Measurements from ENCODE around the gene SCN8A. TPM values are rescaled to one million over a fixed set of nuclear protein-coding genes. Genes with fewer than 3 reads are reported as not detected.

The SCN8A gene
- total and polyA plus RNA-seq, 9 donors: 0.21 to 2.9 (median 1.5) TPM

DNA sequence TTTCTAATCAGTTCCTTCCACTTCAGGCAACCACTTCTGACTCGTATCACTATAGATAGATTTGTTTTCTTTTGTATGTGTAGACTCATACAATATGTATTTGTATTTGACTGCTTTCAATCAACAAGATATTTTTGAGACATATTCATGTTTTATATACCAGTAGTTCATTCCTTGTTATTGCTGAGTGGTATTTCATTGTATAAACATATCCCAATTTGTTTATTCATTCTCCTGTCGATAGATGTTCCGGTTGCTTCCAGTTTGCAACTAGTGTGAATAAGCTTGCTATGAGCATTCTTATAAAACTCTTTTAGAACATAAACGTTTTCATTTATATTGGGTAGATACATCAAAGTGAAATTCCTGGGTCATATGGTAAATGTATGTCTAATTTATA lies 138.3 kb downstream of the SCN8A start:
- Histone ChIP-seq H3K4me3 (no peak overlapping the region), H3K27ac (no peak overlapping the region), H3K36me3 (no peaks in the 10 kb centered on the region), H3K27me3 (no peaks in the 10 kb centered on the region), H3K9me3 (no peaks in the 10 kb centered on the region), H3K4me1 (ENCODE audit: insufficient read depth) (no peaks in the 10 kb centered on the region)
- DNase-seq: no peak
- intact Hi-C loops (cut with DNase I): no loop called here
- 73 to 78% (median 77%) methylated on average over 4 of the region's 4 CpGs for WGBS, 3 donors
- TF ChIP-seq POLR2A (IDR thresholded peaks at IDR 0.05) (no peak), CTCF (IDR thresholded peaks at IDR 0.05) (no peak), EP300 (IDR thresholded peaks at IDR 0.05) (no peak)

GRCh38 chr12:51730745-51731144 lies 139.7 kb downstream of the SCN8A start:
- Histone ChIP-seq H3K4me3 (no peak overlapping the region), H3K27me3 (no peaks in the 10 kb centered on the region), H3K4me1 (ENCODE audit: insufficient read depth) (no peaks in the 10 kb centered on the region), H3K27ac (no peak overlapping the region), H3K9me3 (no peaks in the 10 kb centered on the region), H3K36me3 (no peaks in the 10 kb centered on the region)
- no peak for DNase-seq
- TF ChIP-seq EP300 (IDR thresholded peaks at IDR 0.05) (no peak), POLR2A (IDR thresholded peaks at IDR 0.05) (no peak)
- WGBS, 3 donors: 47 to 50% (median 50%) methylated on average over 2 of the region's 2 CpGs
- intact Hi-C loops (cut with DNase I): no loop called here

- 89 to 95% (median 94%) methylated on average over 2 of the region's 2 CpGs for WGBS, 3 donors
- intact Hi-C loops (cut with DNase I): no loop called here
- Histone ChIP-seq H3K4me1 (ENCODE audit: insufficient read depth) (no peaks in the 10 kb centered on the region), H3K27me3 (no peaks in the 10 kb centered on the region), H3K36me3 (no peaks in the 10 kb centered on the region), H3K9me3 (no peaks in the 10 kb centered on the region), H3K4me3 (no peak overlapping the region), H3K27ac (no peak overlapping the region)
- TF ChIP-seq POLR2A (IDR thresholded peaks at IDR 0.05) (no peak), CTCF (IDR thresholded peaks at IDR 0.05) (no peak), EP300 (IDR thresholded peaks at IDR 0.05) (no peak)
- no peak for DNase-seq
Observed at GRCh38 chr12:51740536-51740935, 149.5 kb downstream of the SCN8A start.

DNA sequence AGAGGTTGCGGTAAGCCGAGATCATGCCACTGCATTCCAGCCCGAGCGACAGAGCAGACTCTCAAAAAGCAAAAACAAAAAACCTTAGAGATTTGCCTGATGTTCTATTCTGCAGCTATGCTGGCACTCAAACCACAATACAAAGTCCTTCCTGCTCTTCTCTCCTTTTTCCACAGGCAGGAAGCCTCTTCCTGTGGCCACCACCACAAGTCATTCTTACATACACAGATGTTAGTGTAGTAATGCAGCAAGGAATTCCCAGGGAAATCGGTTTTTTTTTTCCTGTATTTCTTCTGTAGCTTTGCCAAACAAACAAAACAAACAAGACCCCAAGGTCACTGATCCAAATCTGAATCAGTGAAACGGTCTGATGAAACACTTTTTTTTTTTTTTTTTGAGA lies 153.2 kb downstream of the SCN8A start:
- H3K4me3 ChIP-seq: no peak overlapping the region
- H3K36me3 ChIP-seq: no peaks in the 10 kb centered on the region
- H3K27ac ChIP-seq: no peak overlapping the region
- TF ChIP-seq POLR2A (IDR thresholded peaks at IDR 0.05): no peak
- no peak for TF ChIP-seq EP300 (IDR thresholded peaks at IDR 0.05)
- TF ChIP-seq CTCF (IDR thresholded peaks at IDR 0.05): no peak
- intact Hi-C loops (cut with DNase I): no loop called here
- H3K4me1 ChIP-seq (ENCODE audit: insufficient read depth): no peaks in the 10 kb centered on the region
- no peaks in the 10 kb centered on the region for H3K27me3 ChIP-seq
- no peaks in the 10 kb centered on the region for H3K9me3 ChIP-seq
- 60 to 68% (median 63%) methylated on average over 6 of the region's 6 CpGs for WGBS, 3 donors
- DNase-seq: no peak

DNA sequence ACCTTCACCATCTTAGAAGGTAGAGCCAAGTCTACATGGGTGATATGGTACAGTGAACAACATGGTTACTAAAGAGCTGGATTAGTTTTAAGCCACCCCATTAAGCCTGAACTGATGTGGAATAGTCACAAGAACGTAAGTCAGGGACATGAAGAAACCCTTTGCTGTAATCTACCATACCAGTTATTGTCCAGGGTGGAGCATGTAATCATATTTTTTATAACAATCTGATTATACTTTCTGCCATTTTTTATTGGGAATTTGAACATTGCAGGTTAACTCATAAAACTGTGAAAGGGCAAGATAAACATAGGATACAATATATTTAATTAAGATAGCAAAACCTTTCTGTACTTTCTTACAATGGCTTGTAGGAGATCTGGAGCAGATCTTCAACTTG lies 153.9 kb downstream of the SCN8A start:
- Histone ChIP-seq H3K9me3 (no peaks in the 10 kb centered on the region), H3K4me3 (no peak overlapping the region), H3K27me3 (no peaks in the 10 kb centered on the region), H3K36me3 (no peaks in the 10 kb centered on the region), H3K27ac (no peak overlapping the region), H3K4me1 (ENCODE audit: insufficient read depth) (no peaks in the 10 kb centered on the region)
- TF ChIP-seq EP300 (IDR thresholded peaks at IDR 0.05) (no peak), POLR2A (IDR thresholded peaks at IDR 0.05) (no peak), CTCF (IDR thresholded peaks at IDR 0.05) (no peak)
- intact Hi-C loops (cut with DNase I): no loop called here
- 95 to 98% (median 98%) methylated on average over 1 of the region's 1 CpG for WGBS, 3 donors
- no peak for DNase-seq

Measured in ovary (tissue), 9 donors.